HG02759 (cell line): ENCODE data around the gene ZBTB1.
A peak's percentile ranks its signal among the peaks of the same experiment; 100 is the strongest.

Experiments
- ATAC-seq: cut with Tn5 transposase; IDR thresholded peaks from one replicate; pipeline ENCODE4 v1.9.1; 2021; ENCODE audit warnings: mild to moderate bottlenecking, moderate library complexity; ENCODE audit not compliant: unreplicated experiment

ZBTB1 gene, protein sequence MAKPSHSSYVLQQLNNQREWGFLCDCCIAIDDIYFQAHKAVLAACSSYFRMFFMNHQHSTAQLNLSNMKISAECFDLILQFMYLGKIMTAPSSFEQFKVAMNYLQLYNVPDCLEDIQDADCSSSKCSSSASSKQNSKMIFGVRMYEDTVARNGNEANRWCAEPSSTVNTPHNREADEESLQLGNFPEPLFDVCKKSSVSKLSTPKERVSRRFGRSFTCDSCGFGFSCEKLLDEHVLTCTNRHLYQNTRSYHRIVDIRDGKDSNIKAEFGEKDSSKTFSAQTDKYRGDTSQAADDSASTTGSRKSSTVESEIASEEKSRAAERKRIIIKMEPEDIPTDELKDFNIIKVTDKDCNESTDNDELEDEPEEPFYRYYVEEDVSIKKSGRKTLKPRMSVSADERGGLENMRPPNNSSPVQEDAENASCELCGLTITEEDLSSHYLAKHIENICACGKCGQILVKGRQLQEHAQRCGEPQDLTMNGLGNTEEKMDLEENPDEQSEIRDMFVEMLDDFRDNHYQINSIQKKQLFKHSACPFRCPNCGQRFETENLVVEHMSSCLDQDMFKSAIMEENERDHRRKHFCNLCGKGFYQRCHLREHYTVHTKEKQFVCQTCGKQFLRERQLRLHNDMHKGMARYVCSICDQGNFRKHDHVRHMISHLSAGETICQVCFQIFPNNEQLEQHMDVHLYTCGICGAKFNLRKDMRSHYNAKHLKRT

DNA sequence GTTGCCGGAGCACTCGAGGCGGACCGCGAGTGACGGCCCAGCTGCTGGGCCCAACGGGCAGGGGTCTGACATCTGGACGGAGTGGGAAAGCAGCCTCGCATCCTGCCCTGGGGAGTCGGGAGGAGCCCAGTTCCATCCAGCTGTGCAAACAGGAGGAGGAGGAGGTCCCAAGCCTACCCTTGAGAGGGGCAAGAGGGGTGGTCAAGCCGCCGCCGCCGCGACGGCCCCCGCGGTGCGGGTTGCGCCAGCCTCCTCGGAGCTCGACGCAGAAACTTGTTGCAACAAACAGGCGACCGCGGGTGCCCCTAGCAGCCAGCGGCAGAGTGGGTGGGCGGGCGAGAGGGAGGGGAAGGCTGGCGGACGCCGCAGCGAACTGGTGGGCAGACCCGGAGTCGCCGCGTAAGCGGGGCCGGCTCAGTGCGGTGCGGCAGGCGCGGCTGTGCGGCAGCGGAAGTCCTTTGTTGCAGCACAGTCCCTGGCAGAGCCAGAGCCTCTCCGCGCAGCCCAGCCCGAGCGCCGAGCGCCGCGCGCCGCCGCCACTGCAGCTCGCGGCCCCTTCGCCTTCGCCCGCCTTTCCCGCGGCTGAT is at the start of gene ZBTB1:
Gene ZBTB1, plus strand, starts transcription at position 461 of the 587 bp plus-strand sequence. CDS start 16,735 bp downstream, outside the sequence.
- peak; percentile 24 for ATAC-seq

DNA sequence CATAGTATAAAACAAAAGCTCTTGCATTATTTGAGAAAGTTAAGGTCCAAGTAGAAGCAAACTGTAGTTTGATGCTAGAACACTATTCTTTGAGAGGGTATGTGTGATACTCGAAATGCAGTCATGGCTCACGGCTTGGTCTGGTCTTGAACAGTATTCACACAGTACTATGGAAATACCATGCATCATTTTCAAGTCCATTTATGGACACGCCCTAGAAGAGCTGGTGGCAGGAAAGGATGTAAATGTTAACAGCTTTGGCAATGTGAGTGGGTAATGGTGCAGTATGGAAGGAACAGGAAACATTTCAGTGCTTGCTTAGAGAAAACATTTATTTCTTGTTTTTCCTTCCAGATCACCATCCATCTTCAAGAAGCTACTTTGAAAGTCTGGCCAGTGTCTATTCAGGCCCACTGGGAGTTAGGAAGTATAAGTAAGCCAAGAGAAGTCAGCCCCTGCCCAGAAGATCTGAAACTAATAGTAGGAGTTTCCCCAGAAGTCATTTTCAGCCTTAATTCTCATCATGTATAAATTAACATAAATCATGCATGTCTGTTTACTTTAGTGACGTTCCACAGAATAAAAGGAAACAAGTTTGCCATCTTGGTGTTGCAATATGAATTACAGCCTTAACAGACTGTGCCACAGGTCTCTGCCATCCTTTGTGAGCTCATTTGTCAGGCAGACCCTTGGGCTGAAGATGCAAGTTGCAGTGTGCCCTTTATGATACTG is 45.0 kb upstream of the ZBTB1 start:
- ATAC-seq: no peak

DNA sequence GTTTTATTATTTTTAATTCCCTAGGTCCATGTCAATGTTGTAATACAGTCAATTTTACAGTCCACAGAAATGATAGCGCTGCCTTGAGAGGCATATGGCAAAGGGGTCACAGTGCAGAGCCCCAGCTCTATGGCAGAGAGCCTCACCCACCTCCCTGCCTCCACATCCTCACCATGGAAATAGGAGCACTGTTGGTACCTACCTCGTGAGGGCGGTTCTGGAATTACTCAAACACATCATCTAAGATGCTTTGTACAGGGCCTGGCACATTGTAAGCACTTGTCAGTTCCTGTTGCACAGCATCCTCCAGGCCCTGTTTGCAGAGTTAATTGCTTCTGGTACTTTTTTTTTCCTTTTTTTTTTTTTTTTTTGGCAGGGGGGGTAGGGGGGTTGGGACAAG is 43.3 kb upstream of the ZBTB1 start:
- ATAC-seq: no peak

DNA sequence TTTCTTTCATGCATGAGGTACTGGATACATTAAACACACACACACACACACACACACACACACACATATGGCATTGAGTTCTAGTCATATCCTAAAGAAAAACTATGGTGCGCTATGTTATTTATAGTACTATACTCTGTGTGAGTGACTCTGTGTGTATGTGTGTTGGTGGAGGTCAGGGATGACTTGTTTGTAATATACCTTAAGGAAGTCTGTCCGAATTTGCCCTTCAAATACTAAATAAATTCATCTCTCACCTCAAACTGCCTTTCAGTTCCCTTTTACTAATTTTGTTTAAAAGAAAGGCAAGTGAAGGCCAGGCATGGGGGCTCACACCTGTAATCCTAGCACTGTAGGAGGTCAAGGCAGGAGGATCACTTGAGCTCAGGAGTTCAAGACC is 41.4 kb upstream of the ZBTB1 start:
- ATAC-seq: no peak

DNA sequence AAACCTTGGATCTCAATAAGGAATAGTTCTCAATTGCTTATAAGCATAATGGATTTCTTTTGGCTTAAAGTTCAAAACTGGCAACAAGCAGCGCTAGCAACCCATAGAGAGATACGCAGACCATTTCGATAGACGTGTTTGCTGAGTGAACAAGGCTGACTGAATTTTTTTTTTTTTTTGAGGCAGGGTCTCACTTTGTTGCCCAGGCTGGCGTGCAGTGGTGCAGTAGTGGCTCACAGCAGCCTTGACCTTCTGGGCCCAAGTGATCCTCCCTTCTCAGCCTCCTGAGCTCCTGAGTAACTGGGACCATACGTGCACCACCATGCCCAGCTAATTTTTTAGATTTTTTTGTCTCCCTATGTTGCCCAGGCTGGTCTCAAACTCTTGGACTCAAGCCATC is 40.7 kb upstream of the ZBTB1 start:
- no peak for ATAC-seq

DNA sequence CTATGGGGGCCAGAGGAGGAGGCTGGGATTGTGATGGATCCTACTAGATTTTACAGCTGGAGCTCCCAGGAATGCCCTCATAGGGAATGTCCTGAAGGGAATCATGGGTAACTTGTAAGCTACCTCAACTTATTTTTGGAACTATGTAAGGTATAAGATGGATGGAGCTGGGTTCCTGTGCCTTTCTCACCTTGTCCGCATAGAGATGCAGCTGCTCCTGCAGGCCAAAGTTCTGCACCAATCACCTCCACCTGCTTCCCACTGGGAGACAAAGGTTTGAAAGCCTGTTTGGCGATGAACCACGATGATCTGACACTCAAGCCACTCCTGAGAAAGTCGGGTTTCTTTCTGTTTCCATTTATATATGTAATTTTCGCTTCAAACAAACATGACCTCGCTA is 39.9 kb upstream of the ZBTB1 start:
- no peak for ATAC-seq

DNA sequence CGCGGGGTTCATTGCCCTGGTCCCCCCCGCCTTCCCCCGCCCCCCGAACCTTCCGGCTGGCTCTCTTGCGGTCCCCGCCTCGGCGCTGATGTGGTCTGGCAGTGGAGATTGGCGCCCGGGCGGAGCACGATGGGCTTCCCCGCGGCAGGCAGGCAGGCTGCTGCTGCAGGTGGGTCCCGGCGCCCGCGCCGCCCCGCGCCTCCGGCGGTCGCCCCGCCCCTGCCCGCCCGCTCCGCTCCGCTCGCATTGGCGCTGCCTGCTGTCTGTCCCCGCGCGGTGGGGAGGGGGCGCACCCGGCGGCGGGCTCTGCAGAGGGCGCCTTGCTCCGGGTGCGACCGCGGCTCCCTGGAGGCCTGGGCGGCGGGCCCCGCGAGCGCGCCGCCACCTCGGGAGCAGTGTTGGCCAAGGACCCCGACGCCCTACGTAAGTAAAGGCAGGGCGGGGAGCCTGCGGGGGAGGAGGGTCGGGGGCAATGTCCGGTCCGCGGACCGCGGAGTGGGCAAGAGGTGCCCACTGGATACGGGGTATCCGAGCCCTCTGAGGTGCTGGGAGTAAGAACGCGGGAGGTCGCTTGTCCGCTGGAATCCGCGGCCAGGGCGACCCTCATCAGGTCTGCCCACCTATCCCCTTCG is 39.3 kb upstream of the ZBTB1 start, which contains the start of gene AKAP5:
Gene AKAP5, plus strand, starts transcription at position 309 of the 632 bp plus-strand sequence. CDS start 2,896 bp downstream, outside the sequence.
- ATAC-seq: peak; percentile 77

DNA sequence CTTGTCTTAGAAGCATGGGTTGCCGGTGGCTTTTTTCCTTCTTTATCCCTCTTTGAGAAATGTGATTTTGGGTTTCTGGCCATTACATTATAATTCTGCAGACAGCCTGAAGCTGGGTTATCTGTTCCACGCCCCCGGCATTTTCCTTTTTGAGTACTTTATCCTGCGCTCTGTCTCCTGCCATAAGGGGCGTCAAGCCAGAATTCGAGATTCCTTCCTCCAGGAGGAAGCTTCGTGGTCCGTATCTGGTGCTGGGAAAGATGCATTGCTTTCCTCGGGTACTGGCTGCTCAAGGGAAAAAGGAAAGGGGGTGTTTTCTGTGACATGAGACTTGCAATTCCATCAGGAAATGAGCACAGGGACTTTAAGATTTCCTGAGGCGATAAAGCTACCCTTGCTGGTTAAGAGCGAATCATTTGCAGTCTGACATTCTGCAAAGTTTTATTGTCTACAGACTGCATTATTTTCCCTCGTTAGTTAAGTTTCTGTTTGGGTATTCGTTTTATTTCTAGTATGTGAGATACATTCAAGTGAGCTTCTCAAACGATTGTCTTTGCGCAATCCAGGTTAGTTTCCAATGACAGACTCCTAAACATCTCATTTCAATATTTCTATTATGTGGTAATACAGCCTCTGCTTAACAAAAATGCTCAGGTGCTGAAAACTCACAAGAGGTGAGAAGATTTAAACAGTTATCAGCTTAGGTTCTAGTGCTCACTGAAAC is 38.6 kb upstream of the ZBTB1 start:
- ATAC-seq: no peak

DNA sequence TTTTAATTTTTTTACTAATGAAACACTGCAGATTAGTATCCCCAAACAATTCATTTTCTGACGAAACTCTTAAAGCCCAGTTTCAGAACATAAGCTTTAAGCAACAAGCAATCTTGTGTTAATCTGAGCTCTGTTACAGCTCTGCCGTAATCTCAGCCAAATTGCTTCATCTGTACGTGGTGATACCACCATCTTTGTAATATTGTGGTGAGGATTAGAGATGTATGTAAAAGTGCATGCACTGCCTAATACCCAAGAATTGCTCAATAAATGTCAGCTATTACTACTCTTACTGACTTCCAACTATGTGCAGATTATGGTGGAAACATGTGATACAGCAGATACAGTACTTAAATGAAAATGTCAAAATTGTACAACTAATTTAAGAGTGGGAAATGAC is 37.5 kb upstream of the ZBTB1 start:
- ATAC-seq: no peak

DNA sequence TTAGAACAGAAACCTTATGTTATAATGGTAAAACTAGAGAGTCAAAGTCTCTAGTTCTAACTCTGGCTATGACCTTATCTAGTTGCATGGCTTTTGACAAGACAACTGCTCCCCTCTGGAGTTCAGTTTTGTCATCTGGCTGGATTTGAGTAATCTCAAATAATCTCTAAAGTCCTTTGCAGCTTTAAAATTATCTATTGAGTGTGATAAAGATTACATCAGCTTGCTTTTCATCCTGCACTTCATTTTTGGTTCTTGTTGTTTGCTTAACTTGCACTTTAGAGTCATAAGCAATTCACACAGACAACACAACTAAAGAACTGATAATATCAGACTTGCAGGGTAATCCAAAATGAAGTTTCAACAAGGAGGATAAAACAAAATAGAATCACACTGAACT is 37.0 kb upstream of the ZBTB1 start:
- no peak for ATAC-seq

DNA sequence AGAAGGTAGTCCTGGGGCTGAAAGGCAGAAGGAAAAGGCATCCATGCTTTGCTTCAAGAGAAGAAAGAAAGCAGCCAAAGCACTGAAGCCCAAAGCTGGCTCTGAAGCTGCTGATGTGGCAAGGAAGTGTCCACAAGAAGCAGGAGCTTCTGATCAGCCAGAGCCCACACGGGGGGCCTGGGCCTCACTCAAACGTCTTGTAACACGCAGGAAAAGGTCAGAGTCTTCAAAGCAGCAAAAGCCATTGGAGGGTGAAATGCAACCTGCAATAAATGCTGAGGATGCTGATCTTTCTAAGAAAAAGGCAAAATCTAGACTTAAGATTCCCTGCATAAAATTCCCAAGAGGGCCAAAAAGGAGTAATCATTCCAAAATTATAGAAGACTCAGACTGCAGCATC is 36.1 kb upstream of the ZBTB1 start:
- ATAC-seq: no peak

DNA sequence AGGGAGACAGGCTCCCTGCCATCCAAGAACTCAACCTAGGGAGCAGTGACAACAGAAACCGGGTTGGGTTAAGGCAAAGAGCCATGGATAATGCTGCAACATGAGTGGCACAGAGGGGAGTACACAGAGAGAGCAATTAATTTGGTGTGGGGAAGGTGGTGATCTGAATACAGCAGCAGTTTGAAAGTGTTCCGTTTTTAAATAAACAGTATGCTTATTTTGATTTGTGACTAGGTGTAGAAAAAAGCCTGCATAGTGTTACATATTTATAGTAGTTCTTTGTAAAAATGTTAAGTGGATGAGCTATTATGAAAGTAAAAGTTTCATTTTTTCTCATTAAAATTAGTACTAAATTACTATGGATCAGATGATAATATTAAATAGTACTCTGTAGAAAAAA is 30.5 kb upstream of the ZBTB1 start:
- no peak for ATAC-seq

DNA sequence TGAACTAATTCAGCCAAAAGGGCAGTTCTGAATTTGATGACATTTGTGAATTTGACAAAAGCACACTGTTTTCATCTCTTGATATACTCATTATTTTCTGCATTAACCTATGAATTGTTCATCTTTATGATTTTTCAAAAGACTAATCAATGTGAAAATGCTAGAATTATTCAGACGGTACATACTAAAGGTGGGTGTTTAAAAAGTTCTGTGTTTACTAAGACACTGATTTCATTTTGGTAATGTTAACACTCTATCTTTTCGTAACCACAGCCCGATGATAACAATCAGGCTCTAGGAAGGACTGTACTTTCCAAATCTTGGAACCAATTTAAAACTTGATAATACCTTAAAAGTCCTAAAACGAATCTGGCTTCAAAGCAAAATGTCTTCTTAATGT is 29.9 kb upstream of the ZBTB1 start:
- ATAC-seq: no peak

DNA sequence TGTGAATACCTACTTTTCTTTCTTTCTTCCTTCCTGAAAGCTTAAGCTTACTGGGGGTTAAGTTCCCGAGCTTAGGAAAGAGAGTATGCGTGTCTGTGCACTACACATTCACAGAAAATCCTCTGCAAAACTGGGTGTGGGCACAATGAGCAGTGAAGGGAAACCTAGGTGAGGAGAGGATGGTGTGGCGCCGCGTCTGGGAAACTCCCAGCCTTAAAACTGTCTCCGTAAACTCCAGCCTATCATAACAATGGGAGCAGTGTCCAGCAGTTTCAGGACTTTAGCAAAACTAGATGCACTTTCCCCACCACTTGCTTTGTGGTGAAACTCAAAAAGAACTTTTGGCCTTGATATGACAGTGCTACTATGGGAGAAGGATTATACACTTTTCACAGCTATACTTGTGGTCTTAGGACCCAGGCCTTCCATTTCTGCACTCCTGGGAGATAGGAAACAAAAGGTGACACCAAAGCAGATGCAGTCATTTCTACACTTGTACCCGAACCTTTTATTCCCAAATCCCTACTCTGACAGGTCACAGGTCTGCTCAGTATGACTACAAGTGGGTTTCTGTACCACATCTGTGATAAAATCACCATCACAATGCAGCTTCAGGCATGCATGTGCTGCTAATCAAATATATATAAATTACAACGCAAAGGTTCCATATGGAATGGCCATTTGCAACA is 28.8 kb upstream of the ZBTB1 start:
- ATAC-seq: no peak

DNA sequence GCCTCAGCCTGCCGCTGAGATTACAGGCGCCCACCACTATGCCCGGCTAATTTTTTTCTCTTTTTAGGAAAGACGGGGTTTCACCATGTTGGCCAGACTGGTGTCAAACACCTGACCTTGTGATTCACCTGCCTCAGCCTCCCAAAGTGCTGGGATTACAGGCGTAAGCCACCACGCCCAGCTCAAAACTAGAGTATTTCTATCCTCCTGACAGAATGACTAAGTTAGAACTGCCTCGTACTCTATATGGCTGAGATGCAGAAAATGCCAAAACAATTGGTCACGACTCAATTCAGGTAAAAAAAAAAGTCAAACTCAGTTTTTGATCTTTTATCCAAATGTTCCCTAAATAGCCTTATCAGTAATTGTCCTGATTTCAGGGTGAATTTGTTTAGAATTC is 28.1 kb upstream of the ZBTB1 start:
- ATAC-seq: no peak

DNA sequence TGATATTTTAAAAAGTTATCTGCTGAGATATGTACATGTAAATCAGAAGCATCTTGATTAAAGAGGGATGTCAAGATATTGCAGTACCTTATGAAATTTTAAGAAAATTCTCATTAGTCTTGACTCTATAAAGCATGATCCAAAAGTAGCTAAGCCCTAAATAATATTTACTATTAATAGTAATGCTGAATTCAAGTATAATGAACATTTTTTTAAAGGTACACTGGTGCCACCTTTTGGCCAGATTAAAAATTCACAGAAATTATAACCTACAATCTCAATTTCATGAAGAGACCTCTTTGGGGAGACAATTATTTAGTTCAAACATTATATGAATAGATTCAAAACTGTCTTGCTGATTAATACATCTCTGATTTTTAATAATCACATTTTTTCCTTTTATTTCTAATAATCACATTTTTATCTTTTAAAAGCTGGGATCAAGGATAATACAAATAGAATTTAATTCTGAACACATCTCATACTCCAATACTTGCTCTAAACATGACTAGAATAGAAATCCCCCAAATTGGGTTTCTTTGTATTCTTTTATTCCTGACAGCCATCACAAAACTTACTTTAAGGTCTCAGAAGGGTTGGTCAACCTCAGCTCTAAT is 25.8 kb upstream of the ZBTB1 start:
- ATAC-seq: no peak

DNA sequence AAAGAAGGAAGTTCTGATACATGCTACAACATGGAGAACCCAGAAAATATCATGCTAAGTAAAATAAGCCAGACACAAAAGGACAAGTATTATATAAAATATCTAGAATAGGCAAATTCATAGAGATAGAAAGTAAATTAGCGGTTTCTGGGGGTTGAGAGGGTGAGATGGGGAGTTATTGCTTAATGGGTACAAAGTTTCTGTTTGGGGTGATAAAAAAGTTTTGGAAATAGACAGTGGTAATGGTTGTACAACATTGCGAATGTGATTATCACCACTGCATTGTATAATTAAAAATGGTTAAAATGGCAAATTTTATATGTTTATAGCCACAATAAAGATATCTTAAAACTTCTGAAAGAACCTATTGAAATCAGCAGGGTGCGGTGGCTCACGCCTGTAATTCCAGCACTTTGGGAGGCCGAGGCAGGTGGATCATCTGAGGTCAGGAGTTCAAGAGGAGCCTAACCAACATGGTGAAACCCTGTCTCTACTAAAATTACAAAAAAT is 15.9 kb upstream of the ZBTB1 start:
- ATAC-seq: no peak

DNA sequence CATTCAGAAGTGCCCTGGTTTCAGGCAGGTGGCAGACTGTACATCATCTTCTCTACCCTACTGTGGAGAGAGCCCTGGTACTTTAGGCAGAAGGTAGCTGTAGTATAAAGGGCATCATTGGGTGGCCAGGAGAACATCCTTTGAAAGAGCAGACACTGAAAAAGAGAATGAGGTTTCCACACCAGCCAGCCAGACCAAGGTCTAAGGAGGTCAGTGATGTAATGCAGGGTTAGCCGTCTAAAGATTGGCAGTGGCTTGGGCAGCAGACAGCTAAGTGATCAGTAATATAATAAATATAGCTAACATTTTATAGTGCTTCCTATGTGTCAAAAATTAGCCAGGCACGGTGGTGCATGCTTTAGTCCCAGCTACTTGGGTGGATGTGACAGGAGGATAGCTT is 12.9 kb upstream of the ZBTB1 start:
- ATAC-seq: no peak

DNA sequence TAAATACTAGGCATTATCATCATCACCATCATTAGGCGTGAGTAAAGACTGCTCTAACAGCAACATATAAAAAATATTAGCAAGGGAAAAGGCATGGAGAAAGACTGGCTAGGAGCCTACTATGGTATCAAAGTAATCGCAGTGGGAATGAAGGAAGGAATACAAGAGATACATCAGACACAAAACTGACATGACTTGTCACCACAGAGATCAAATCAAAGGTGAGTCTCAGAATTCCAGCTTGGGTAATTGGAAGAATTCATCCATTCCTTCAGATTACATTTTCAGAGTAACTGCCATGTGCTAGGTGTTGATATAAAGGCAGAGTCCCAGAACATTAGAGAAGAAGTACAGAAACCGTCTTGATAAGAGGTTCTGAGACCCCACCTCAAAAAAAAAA is 11.1 kb upstream of the ZBTB1 start:
- no peak for ATAC-seq
